ENCODE data around the gene PRDX6. TPM values are rescaled to one million over a fixed set of nuclear protein-coding genes. Genes with fewer than 3 reads are reported as not detected.
"Not testable (repeated sequence)": the region's sequence is repeated elsewhere in the genome, so short reads cannot be mapped to it uniquely, and the experiment has no call there.

The PRDX6 gene
- total and polyA plus RNA-seq, 12 donors, result 171 to 461 (median 311) TPM

- intact Hi-C loops (cut with DNase I), result no loop called here
- Histone ChIP-seq H3K27me3 (no peaks in the 10 kb centered on the region), H3K4me1 (replicated peaks in 1 of 2) (no peaks in the 10 kb centered on the region), H3K9me3 (replicated peaks in 1 of 3) (no peaks in the 10 kb centered on the region), H3K27ac (no peak overlapping the region), H3K36me3 (replicated peaks in 1 of 2) (peaks cover 0 to 44% of the 10 kb centered on the region in 2 donors), H3K4me3 (no peak overlapping the region)
- TF ChIP-seq CTCF (IDR thresholded peaks at IDR 0.05), result no peak
- no peak for TF ChIP-seq POLR2A (IDR thresholded peaks at IDR 0.05)
- 88 to 95% (median 91%) methylated on average over 5 of the region's 5 CpGs for WGBS, 4 donors
- DNase-seq, result no peak
Measured at GRCh38 chr1:173489149-173489600, 12.0 kb downstream of the PRDX6 start.

- WGBS, 4 donors, result 84 to 100% (median 94%) methylated on average over 3 of the region's 3 CpGs
- DNase-seq, result no peak
- intact Hi-C loops (cut with DNase I), result no loop called here
- peaks cover 0 to 37% of the 10 kb centered on the region in 2 donors for H3K36me3 ChIP-seq (replicated peaks in 1 of 2)
- no peaks in the 10 kb centered on the region for H3K9me3 ChIP-seq (replicated peaks in 1 of 3)
- no peak overlapping the region for H3K4me3 ChIP-seq
- H3K4me1 ChIP-seq (replicated peaks in 1 of 2), result no peaks in the 10 kb centered on the region
- TF ChIP-seq CTCF (IDR thresholded peaks at IDR 0.05) (no peak), POLR2A (IDR thresholded peaks at IDR 0.05) (no peak)
- no peaks in the 10 kb centered on the region for H3K27me3 ChIP-seq
- H3K27ac ChIP-seq, result no peak overlapping the region
Measured at GRCh38 chr1:173489929-173490328, 12.8 kb downstream of the PRDX6 start.

- TF ChIP-seq CTCF (IDR thresholded peaks at IDR 0.05) (no peak), POLR2A (IDR thresholded peaks at IDR 0.05) (no peak)
- WGBS, 4 donors, result 92 to 98% (median 97%) methylated on average over 2 of the region's 2 CpGs
- Histone ChIP-seq H3K4me3 (no peak overlapping the region), H3K36me3 (replicated peaks in 1 of 2) (peaks cover 0 to 21% of the 10 kb centered on the region in 2 donors), H3K9me3 (replicated peaks in 1 of 3) (no peaks in the 10 kb centered on the region), H3K27ac (no peak overlapping the region), H3K4me1 (replicated peaks in 1 of 2) (no peaks in the 10 kb centered on the region), H3K27me3 (no peaks in the 10 kb centered on the region)
- no peak for DNase-seq
- intact Hi-C loops (cut with DNase I), result no loop called here
Measured at GRCh38 chr1:173491508-173491907, 14.4 kb downstream of the PRDX6 start.

- H3K4me1 ChIP-seq (replicated peaks in 1 of 2); intact Hi-C loops (cut with DNase I); DNase-seq; H3K27me3 ChIP-seq; H3K4me3 ChIP-seq; H3K27ac ChIP-seq; H3K36me3 ChIP-seq (replicated peaks in 1 of 2); H3K9me3 ChIP-seq (replicated peaks in 1 of 3): not testable (repeated sequence)
- WGBS, 4 donors, result 95 to 97% (median 96%) methylated on average over 8 of the region's 8 CpGs
Measured at GRCh38 chr1:173493125-173493524, 16.0 kb downstream of the PRDX6 start.

GRCh38 chr1:173495609-173496267 is 18.6 kb downstream of the PRDX6 start:
- Histone ChIP-seq H3K4me3 (no peak overlapping the region), H3K36me3 (replicated peaks in 1 of 2) (no peaks in the 10 kb centered on the region), H3K27me3 (no peaks in the 10 kb centered on the region), H3K4me1 (replicated peaks in 1 of 2) (no peaks in the 10 kb centered on the region), H3K27ac (no peak overlapping the region), H3K9me3 (replicated peaks in 1 of 3) (no peaks in the 10 kb centered on the region)
- intact Hi-C loops (cut with DNase I), result no loop called here
- no peak for DNase-seq
- TF ChIP-seq CTCF (IDR thresholded peaks at IDR 0.05) (no peak), POLR2A (IDR thresholded peaks at IDR 0.05) (no peak)
- 71 to 82% (median 80%) methylated on average over 8 of the region's 8 CpGs for WGBS, 4 donors
